DND-41 (cell line): Measurements from ENCODE around the gene ZSWIM5.

Source experiments
- ATAC-seq: fragments of 200-7000 bp; cut with Tn5 transposase; 3 replicates; pipeline ENCODE4 v1.9.1; 2021; ENCODE audit warnings: low read depth; ENCODE audit not compliant: insufficient read depth
- DNase-seq: peaks from one replicate; pipeline ENCODE4 v3.0.0-alpha.2; 2020
- H2AFZ ChIP-seq: 2 replicates; pipeline ENCODE4 v1.6.0; 2012; ENCODE audit warnings: low read depth, low read length
- H3K27ac ChIP-seq: 2 replicates; pipeline ENCODE4 v1.5.1; 2012; ENCODE audit warnings: low read length, inconsistent platforms
- H3K27me3 ChIP-seq: fragments of 200-600 bp; sonication (generic); 2 replicates; pipeline ENCODE4 v1.6.0; 2012; ENCODE audit warnings: low read length, mild to moderate bottlenecking, inconsistent platforms; ENCODE audit not compliant: insufficient read depth, poor library complexity
- H3K36me3 ChIP-seq: 2 replicates; pipeline ENCODE4 v1.5.1; 2012; ENCODE audit warnings: low read length, inconsistent platforms; ENCODE audit not compliant: insufficient read depth
- H3K4me1 ChIP-seq: 2 replicates; pipeline ENCODE4 v1.5.1; 2012; ENCODE audit warnings: mild to moderate bottlenecking, low read length; ENCODE audit not compliant: insufficient read depth
- H3K4me2 ChIP-seq: 2 replicates; pipeline ENCODE4 v1.6.0; 2012; ENCODE audit warnings: mild to moderate bottlenecking, moderate library complexity, low read length, inconsistent platforms; ENCODE audit not compliant: insufficient read depth
- H3K4me3 ChIP-seq, 2 experiments: fragments of 200-600 bp in 1 of 2; shearing (Covaris generic) in 1 of 2; 2 replicates each; pipeline ENCODE4 v1.5.1; 2012 to 2016; ENCODE audit warnings: inconsistent platforms in 2 of 2, low read length in 2 of 2, mild to moderate bottlenecking in 2 of 2, low read depth in 1 of 2, moderate library complexity in 1 of 2
- H3K79me2 ChIP-seq: 2 replicates; pipeline ENCODE4 v1.6.0; 2012; ENCODE audit warnings: low read length, inconsistent platforms; ENCODE audit not compliant: insufficient read depth
- H3K9ac ChIP-seq: 2 replicates; pipeline ENCODE4 v1.6.0; 2012; ENCODE audit warnings: low read depth, mild to moderate bottlenecking, inconsistent platforms, low read length, moderate library complexity
- H3K9me3 ChIP-seq: 2 replicates; pipeline ENCODE4 v1.5.1; 2012; ENCODE audit warnings: low read length, moderate library complexity, mild to moderate bottlenecking, inconsistent platforms; ENCODE audit not compliant: insufficient read depth, severe bottlenecking
- H4K20me1 ChIP-seq: 2 replicates; pipeline ENCODE4 v1.6.0; 2012; ENCODE audit warnings: low read length; ENCODE audit not compliant: insufficient read depth
- EZH2 ChIP-seq: IDR thresholded peaks from 3 replicates; pipeline ENCODE4 v1.6.1; 2012; ENCODE audit warnings: borderline replicate concordance, low read depth, mild to moderate bottlenecking, moderate library complexity, low read length, inconsistent platforms; ENCODE audit not compliant: severe bottlenecking
- TF ChIP-seq, protein P1 (sequence below): IDR thresholded peaks from 2 replicates; pipeline ENCODE4 v1.5.1; 2012; ENCODE audit warnings: borderline replicate concordance, low read length, moderate library complexity, mild to moderate bottlenecking; ENCODE audit not compliant: poor library complexity, severe bottlenecking; ENCODE audit errors: extremely low read depth

ZSWIM5 gene

DNA sequence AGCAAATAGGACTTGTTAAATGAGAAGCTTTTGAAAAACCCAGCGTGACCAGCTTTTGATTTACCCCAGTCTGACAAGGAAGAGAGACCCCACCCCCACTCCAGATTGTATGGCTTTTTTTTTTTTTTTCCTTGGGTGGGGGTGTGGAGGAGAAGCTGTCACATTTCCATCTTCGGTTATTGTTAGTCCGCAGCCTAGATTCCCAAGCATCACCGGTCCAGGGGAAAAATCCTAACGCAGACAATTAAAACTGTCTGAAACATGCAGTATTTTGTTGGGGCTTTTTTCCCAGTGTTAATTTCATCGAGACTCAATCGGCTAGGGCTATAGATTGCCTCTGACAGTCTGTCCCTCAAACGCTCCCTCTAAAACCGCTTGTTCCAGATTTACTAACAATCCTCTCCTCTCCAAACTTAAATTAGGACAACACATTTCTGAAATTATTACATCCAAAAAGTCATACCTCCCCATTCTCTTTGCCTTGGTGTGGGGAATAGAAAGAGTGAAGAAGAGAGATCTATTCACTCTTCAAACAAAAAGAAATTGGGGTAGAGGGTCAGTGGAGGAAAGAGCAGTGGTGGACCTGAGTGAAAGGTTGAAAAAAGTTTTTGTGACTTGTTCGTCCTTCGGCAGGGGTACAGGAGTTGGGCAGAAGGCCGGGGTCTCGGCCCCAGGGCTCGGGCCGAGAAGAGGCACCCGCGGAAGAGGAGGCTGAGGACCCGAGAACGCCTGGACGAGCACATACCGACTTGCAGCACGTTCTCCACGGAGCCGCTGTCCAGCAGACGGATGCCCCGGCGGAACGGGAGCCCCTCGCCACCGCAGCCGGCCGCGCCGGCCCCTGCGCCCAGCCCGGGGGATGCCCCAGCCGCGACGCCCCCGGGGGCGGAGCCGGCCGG lies 1.1 kb downstream of the ZSWIM5 start:
- Histone ChIP-seq H2AFZ (no peak overlapping the region), H3K79me2 (no peaks in the 10 kb centered on the region), H3K4me1 (peaks cover 19% of the 10 kb centered on the region), H3K4me3 (no peak overlapping the region; a peak in 1 of 4 replicates), H3K9me3 (no peaks in the 10 kb centered on the region), H3K36me3 (no peaks in the 10 kb centered on the region), H3K27ac (no peak overlapping the region), H3K9ac (no peak overlapping the region), H3K4me2 (0 out of 2 replicates have a peak overlapping the region, but pooled peaks have one; percentile 98), H3K27me3 (peaks cover 77% of the 10 kb centered on the region), H4K20me1 (no peaks in the 10 kb centered on the region; the same call in 1 of the 2 replicates)
- TF ChIP-seq, protein P1, sequence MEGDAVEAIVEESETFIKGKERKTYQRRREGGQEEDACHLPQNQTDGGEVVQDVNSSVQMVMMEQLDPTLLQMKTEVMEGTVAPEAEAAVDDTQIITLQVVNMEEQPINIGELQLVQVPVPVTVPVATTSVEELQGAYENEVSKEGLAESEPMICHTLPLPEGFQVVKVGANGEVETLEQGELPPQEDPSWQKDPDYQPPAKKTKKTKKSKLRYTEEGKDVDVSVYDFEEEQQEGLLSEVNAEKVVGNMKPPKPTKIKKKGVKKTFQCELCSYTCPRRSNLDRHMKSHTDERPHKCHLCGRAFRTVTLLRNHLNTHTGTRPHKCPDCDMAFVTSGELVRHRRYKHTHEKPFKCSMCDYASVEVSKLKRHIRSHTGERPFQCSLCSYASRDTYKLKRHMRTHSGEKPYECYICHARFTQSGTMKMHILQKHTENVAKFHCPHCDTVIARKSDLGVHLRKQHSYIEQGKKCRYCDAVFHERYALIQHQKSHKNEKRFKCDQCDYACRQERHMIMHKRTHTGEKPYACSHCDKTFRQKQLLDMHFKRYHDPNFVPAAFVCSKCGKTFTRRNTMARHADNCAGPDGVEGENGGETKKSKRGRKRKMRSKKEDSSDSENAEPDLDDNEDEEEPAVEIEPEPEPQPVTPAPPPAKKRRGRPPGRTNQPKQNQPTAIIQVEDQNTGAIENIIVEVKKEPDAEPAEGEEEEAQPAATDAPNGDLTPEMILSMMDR = no peak
- peak; percentile 92 for TF ChIP-seq EZH2
- DNase-seq (no peak), ATAC-seq (no peak)

DNA sequence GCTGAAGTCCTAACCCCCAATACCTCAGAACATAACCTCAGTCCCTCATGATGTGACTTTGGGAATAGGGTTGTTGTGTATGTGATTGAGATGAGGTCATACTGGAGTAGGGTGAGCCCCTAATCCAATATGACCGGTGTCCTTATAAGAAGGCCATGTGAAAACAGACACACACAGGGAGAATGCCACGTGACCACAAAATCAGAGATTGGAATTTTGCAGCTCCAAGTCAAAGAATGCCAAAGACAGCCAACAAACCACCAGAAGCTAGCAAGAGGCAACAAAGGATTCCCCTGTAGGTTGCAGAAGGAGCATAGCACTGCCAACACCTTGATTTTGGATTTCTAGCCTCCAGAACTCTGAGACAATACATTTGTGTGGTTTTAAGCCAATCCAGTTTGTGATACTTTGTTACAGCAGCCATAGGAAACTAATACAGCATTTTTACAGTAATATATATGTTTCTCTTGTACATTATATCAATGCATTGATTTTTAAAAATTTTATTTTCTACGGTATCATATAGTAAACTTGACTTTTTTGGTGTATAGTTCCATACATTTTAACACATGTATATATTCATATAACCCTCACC lies 5.4 kb downstream of the ZSWIM5 start:
- H3K27ac ChIP-seq = no peak overlapping the region
- H3K27me3 ChIP-seq = peaks cover 42% of the 10 kb centered on the region
- H3K9me3 ChIP-seq = no peaks in the 10 kb centered on the region
- no peaks in the 10 kb centered on the region for H3K79me2 ChIP-seq
- H3K4me1 ChIP-seq = peaks cover 7% of the 10 kb centered on the region
- no peaks in the 10 kb centered on the region; the same call in 1 of the 2 replicates for H4K20me1 ChIP-seq
- DNase-seq = no peak
- no peak for ATAC-seq
- H3K9ac ChIP-seq = no peak overlapping the region
- no peak overlapping the region for H3K4me3 ChIP-seq
- TF ChIP-seq, protein P1 = no peak
- no peak for TF ChIP-seq EZH2
- H2AFZ ChIP-seq = no peak overlapping the region
- H3K36me3 ChIP-seq = no peaks in the 10 kb centered on the region
- no peak overlapping the region for H3K4me2 ChIP-seq

DNA sequence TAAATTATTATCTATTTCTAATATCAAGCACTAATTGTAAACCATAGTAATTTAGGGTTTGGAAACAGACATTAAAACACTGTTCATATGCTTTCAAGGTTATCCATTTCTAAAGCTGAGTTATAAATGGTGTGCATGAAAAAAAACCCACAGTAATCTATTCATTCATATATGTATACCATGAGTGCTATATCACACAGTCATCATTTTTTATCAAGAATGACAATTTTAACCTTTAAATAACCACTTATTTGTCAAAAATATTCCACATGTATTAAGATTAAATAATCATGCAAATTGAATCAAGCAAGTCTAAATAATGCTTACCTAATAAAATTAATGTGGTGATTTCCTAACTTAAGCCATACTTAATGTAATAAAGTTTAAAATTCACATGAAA lies 6.0 kb downstream of the ZSWIM5 start:
- no peak overlapping the region for H3K9ac ChIP-seq
- no peak for TF ChIP-seq EZH2
- TF ChIP-seq, protein P1 = no peak
- H2AFZ ChIP-seq = no peak overlapping the region
- no peaks in the 10 kb centered on the region for H3K79me2 ChIP-seq
- no peaks in the 10 kb centered on the region for H3K9me3 ChIP-seq
- no peak overlapping the region for H3K27ac ChIP-seq
- ATAC-seq = no peak
- H3K27me3 ChIP-seq = peaks cover 36% of the 10 kb centered on the region
- no peak for DNase-seq
- H3K4me2 ChIP-seq = no peak overlapping the region
- H3K36me3 ChIP-seq = no peaks in the 10 kb centered on the region
- no peaks in the 10 kb centered on the region; the same call in 1 of the 2 replicates for H4K20me1 ChIP-seq
- no peak overlapping the region for H3K4me3 ChIP-seq
- H3K4me1 ChIP-seq = peaks cover under 1% of the 10 kb centered on the region; the same call in 1 of the 2 replicates
